ENCODE measurements around the gene FBLN7.

DNA sequence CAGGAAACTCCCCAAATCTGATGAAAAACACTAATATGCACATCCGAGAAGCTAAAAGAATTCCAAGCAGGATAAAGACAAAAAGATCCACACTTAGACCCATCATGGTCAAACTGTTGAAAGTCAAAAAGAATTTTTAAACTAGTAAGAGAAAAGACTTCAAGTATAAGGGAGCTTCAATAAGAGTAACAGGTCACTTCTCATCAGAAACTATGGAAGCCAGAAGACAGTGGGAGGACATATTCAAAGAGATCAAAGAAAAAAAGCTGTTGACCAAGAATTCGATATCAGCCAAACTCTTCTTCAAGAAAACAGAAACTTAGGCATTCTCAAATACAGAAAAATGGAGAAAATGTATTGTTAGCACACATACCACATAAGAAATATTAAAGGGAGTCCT lies 66.2 kb downstream of the FBLN7 start:
- TF ChIP-seq, protein P1, sequence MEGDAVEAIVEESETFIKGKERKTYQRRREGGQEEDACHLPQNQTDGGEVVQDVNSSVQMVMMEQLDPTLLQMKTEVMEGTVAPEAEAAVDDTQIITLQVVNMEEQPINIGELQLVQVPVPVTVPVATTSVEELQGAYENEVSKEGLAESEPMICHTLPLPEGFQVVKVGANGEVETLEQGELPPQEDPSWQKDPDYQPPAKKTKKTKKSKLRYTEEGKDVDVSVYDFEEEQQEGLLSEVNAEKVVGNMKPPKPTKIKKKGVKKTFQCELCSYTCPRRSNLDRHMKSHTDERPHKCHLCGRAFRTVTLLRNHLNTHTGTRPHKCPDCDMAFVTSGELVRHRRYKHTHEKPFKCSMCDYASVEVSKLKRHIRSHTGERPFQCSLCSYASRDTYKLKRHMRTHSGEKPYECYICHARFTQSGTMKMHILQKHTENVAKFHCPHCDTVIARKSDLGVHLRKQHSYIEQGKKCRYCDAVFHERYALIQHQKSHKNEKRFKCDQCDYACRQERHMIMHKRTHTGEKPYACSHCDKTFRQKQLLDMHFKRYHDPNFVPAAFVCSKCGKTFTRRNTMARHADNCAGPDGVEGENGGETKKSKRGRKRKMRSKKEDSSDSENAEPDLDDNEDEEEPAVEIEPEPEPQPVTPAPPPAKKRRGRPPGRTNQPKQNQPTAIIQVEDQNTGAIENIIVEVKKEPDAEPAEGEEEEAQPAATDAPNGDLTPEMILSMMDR (IDR thresholded peaks at IDR 0.05): no peak
- TF ChIP-seq POLR2A (IDR thresholded peaks at IDR 0.05): no peak
